GM19395 (cell line): ENCODE measurements around the gene SLC25A38.
A peak's percentile ranks its signal among the peaks of the same experiment; 100 is the strongest.
"Not testable (repeated sequence)": the region's sequence is repeated elsewhere in the genome, so short reads cannot be mapped to it uniquely, and the experiment has no call there.

Experiments
- ATAC-seq: cut with Tn5 transposase; IDR thresholded peaks from one replicate; pipeline ENCODE4 v1.9.1; 2021; ENCODE audit warnings: mild to moderate bottlenecking, moderate library complexity; ENCODE audit not compliant: unreplicated experiment

SLC25A38 gene, protein sequence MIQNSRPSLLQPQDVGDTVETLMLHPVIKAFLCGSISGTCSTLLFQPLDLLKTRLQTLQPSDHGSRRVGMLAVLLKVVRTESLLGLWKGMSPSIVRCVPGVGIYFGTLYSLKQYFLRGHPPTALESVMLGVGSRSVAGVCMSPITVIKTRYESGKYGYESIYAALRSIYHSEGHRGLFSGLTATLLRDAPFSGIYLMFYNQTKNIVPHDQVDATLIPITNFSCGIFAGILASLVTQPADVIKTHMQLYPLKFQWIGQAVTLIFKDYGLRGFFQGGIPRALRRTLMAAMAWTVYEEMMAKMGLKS

DNA sequence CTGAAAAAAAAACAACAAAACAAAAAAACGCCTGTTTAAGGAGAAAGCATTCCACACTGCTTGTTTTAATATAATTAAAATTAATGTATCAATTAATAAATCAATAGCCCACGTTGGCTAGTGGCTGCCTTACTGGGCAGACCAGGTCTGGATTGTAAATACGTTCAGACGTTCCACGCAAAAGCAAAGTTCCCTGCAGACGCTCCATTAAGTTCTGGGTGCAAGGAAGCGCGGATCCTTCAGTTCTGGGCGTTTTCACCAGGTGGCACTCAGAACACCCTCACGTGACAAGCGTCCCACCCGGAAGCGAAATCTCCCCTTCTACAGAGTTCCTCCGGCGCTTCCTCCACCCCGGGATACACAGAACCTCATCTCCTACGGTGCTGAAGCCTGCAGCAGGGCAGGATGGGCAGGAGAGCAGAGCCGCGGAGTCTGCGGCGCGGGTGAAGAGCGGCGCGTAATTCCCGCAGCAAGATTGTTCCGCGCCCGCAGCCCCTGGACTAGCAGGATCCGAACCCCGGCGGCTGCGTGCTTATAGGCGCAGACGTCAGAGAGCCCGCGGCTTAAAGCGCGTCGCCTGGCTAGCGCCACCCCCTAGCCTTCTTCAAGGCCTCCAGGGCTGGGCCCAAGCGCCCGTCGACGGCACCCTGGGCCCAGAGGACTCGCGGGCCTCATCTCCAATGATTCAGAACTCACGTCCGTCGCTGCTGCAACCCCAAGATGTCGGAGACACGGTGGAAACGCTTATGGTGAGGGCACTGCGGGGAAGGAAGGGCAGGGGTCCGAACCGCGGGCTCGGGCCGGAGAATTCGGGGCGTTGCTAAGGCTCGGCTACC lies at the start of gene SLC25A38:
Gene SLC25A38, plus strand, starts transcription at position 326 of the 836 bp plus-strand sequence. Its CDS starts 355 bp downstream, at position 681.
- ATAC-seq, result peak; percentile 80

DNA sequence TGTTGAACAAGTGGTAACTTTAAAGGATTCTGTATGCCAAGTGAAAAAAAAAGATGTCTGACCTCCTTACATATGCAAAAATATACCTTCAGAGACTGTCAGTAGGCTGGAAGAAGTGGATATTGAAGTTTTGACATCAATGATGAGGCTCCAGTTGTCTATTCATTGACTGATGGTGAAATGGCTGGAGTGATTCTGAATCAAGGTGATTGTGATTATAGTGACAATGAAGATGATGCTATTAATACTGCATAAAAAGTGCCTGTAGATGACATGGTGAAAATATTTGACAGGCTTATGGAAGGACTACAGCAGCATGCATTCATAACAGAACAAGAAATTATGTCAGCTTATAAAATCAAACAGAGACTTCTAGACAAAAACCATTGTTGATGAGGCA lies 49.6 kb upstream of the SLC25A38 start:
- ATAC-seq, result no peak

DNA sequence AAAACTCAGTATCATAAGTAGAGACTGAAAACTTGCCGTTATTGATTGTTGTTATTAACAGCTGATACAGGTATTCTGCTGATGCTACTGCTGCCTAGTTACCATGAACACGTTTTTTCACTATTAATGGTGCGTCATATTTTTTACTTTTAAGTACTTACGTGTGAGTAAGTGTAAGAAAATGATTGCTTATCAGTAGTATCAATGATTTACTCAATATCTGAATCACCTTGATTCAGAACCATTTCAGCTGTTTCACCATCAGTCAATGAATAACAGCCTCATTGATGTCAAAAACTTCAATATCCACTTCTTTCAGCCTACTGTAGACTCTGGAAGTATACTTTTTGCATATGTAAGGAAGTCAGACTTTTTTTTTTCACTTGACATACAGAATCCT lies 49.0 kb upstream of the SLC25A38 start:
- no peak for ATAC-seq

DNA sequence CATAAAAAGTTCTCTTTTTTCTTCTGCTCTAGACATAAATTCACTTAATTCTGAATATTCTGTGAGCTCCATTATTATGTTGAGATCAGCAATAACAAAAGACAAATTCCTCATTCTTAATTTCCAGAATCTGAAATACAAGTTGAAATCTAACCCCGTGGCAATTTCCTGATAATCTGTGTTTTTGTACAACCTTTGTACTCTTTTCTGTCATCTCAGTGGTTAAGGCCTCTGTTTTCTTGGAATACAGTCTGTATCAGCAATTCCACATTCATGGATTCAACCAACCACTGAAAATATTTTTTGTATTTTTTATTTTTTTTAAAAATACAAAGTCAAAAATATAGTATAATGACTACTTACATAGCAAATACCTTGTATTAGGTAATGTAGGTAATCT lies 45.0 kb upstream of the SLC25A38 start:
- ATAC-seq, result no peak

DNA sequence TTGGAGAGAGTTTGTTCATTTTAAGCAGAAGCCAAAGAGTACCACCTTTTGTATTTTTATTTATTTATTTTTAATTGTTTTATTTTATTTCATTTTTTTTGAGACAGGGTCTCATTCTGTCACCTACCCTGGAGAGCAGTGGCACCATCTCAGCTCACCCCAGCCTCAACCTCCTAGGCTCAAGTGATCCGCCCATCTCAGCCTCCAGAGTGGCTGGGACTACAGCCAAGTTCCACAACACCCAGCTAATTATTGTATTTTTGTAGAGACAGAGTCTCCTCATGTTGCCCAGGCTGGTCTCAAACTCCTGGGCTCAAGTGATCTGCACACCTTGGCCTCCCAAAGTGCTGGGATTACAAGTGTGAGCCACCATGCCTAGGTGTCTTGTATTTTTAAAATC lies 44.1 kb upstream of the SLC25A38 start:
- no peak for ATAC-seq

DNA sequence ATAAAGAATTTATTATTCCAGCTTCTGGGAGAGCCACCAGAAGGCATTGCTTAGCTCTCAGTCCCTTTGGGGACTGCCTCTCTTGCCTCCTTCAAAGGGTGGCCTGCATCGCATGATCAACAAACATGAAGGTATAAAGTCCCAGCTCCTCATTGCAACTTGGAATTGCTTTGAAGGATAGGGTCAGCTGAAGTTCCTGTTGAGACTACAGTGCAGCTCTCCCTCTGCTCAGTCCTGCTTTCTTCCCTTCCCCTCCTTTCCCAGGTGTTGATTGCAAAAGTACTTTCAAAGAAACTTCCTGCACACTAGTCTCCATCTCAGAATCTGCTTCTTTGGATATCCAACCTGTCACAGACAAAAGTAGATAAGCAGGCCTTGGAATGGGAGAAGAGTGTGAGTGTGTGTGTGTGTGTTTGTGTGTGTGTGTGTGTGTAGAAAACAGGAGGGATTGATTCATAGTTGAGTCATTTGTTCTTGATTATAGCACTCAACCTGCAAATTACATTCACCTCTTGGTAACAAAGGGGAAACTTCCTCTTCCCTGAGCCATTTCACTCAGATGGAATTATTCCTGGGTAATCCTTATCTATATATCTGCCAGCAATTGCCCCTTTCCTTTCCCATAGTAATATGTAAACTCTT lies 40.0 kb upstream of the SLC25A38 start:
- ATAC-seq, result no peak

DNA sequence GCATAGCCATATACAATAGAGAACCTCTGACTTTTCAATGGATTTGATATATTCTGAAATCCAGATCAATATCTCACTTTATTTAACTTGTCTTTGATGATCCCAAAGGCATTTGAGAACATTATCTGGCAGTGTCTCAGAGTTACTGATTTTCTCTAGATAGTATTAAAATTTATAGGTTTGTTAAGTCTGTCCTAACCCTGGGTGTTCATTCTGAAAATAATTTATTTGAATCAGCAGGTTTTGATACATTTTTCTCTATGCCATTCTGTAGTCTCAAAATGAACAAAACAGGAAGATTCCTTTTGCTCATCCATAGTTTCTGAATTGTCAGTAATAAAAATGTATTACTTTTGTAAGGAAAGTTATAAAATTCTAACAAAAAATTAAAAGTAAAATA lies 39.4 kb upstream of the SLC25A38 start:
- ATAC-seq, result no peak

DNA sequence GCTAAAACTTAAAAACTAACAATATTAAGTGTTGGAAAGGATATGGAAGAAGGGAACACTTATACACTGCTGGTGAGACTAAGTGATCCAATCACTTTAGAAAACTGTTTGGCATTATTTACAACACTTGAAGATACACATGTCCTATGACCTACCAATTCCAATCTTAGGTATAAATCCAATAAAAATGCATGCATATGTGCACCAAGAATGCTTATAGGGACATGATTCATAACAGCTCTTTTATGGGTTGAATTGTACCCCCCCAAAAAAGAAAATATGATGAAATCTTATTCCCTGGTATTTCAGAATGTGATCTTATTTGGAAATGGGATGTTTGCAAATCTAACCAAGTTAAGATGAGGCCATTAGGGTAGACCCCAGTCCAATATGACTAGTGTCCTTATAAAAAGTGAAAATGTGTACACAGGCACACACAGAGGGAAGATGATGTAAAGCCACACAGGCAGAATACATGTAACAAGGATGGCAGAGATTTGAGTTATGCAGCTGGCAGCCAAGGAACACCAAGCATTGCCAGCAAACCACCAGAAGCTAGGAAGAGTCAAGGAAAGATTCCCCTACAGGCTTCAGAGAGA lies 38.3 kb upstream of the SLC25A38 start:
- ATAC-seq, result no peak

DNA sequence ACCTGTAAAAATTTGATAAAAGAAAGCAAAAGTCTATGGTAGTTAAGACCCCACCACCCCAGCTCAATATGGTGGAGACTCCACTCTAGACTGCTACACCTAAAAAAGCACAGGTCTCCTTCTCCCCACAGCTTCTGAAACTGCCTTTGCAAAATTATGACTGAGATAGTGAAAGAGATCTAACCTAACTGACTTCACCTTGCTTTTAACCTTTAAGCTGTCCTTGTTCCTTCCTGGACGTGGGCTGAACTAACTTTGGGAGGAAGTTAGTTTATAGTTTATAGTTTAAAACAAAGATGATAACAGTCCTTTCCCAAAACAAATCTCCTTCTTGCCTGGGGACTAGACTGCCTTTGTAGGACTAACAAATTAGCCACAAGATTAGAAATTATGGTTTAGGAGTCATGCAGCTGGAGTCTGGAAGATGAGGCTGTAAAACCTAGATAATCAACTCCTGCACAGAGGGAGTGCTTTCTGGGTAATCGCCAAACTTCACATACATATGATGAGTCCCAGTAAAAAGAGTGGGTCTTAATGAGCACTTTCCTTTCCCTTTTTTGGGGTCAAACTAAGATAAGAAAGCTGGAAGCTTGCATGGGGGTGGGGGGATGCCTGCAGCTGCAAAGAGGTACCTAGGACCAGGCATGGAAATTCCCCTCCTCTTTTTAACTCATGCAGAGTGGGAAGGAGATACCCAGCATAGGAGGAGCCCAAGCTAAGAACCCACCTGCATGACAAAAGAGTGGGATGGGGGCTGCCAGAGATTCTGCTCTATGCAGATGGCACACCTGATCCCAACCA lies 36.2 kb upstream of the SLC25A38 start:
- ATAC-seq, result peak; percentile 93

DNA sequence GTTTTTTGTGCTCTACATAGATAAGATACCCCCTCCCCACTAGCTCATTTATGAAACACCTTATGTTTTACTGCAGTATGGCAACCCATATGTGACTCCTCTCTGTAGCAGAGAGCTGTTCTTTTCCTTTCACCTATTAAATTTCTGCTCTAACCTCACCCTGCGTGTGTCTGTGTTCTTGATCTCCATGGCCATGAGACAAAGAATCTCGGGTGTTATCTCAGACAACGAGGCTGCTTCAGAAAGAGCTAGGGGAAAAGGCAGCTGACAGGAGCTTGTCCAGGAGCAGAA lies 35.6 kb upstream of the SLC25A38 start:
- ATAC-seq, result no peak

DNA sequence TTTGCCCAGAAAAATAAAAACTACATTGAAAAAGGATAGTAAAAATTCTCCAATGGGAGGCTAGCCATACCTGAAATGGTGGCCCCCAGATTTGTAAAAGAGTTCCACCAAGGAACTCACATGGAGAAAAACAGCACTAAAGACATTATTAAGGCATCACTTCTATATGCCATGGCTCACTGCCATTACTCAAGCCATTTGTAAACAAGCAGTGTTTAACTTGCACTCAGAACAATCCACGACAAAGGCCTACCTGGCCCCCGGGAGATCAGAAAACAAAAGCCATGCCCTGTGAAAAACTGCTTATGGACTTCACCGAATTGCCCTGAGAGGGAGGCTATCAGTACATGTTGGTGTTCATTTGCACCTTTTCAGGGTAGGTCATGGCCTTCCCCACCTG lies 34.1 kb upstream of the SLC25A38 start:
- no peak for ATAC-seq

DNA sequence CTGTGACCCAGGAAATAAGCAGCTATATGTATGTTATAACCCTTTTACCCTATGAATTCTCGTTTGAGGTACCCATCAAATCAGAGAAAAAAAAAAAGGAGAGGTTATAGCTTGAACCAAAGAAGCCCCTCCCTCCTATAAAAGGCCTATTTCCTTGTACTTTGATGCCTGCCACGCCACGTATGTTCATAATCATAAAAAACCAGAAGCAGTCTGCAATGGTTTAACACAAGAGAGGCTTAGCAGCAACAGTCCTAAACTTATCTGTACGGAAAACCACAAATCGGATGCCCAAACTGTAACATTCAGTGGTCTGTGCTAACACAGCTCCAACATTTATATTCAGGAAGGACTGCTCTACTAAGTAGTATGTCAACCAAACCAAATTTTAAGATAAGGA lies 32.5 kb upstream of the SLC25A38 start:
- ATAC-seq, result no peak

DNA sequence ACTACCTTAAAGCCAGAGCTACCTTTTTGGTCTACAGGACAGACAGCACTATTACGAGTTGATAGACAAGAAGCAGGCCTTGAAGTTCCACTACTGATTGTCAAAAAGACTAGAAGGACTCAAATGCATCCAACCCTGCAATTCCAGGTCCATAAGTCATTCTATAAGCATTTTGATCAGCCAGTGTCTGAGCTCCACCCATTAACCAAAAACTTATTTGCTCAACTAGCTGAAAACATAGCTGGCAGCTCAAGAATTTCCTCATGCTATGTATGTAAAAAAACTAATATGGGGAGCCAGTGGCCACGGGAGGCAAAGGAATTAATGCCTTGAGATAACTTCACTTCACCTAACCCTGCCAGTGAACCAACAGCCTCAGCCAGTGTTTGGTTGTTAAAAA lies 32.0 kb upstream of the SLC25A38 start:
- not testable (repeated sequence) for ATAC-seq

DNA sequence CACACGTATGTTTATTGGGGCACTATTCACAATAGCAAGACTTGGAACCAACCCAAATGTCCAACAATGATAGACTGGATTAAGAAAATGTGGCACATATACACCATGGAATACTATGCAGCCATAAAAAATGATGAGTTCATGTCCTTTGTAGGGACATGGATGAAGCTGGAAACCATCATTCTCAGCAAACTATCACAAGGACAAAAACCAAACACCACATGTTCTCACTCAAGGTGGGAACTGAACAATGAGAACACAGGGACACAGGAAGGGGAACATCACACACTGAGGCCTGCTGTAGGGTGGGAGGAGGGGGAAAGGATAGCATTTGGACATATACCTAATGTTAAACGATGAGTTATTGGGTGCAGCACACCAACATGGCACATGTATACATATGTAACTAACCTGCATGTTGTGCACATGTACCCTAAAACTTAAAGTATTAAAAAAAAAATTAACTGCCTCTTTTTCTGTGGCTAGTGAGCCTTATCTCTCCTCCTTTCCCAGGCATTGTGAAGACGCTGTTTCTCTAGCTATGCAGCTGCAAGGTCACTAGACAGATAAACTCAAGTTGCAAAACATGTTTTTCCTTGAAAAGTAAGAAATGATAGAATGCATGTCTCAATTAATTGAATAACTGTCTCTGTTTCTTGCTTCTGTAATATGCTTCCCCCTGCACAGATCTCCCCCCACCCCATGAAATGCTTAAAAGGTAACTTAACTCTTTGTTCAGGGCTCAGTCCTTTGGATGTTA lies 29.8 kb upstream of the SLC25A38 start:
- not testable (repeated sequence) for ATAC-seq

DNA sequence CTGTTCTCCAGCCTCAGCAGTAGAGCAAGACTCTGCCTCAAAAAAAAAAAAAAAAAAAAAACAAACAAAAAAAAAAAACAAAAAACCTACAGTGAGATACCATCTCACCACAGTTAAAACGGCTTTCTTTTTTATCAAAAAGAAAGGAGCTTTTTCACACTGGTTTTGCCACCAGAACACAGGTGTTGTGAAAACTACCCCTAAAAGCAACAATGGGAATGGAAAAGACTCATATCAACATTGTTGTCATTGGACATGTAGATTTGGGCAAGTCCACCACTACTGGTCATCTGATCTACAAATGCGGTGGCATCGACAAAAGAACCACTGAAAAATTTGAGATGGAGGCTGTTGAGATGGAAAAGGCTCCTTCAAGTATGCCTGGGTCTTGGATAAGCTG lies 24.8 kb upstream of the SLC25A38 start:
- ATAC-seq, result no peak

DNA sequence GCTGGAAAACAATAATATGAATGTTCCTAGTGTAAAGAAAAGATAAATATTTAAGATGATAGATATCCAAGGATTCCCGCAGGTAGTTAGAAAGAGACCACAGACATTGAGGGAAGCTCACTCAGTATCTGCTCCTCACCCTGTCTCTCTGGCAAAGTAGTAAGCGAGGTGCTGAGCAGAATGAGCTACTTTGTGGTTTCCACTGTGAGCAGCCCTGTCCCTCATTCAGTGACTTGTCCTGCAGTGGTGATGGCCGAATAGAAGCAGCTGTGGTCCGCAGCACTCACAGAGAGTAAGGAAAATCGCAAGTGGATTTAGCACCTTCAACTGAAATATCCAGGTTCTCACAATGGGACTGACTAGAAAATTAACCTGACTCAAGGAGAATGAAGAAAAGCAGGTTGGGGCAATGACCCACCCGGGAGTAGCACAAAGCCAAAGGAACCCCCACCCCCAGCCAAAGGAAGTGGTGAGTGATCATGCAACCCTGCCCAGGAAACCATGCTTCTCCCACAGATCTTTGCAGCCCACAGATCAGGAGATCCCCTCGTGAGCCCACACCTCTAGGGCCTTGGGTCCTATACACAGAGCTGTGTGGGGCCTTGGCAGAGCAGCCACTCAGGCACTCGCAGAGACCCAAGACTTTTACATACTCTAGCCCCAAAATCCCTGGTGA lies 21.8 kb upstream of the SLC25A38 start:
- no peak for ATAC-seq

DNA sequence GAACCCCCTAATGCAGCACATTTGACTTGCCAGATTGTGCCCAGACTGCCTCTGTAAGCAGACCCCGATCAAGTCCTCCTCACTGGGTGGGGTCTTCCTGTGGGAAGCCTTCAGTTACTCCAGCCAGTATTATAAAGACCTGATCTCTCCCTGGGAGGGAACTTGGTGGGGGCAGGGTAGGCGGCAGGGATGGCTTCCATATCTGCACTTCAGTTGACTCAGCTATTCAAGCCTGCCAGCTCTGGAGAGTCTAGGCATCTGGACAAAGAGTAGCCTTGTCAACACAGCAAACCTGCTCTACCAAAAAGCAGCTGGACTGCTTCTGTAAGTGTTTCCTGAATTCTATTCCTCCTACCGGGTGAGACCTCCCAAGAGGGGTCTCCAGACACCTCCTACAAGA lies 21.0 kb upstream of the SLC25A38 start:
- no peak for ATAC-seq

DNA sequence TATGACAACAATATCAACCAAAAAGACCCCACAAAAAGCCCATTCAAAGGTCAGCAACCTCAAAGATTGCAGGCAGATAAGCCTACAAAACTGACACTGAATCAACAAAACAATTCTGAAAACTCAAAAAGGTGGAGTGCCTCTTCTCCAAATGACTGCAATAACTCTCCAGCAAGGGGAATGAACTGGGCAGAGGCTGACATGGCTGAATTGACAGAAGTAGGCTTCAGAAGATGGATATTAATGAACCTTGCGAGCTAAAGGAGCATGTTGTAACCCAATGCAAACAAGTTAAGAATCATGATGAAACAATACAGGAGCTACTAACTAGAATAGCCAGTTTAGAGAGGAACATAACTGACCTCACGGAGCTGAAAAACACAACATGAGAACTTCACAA lies 20.4 kb upstream of the SLC25A38 start:
- ATAC-seq, result no peak

DNA sequence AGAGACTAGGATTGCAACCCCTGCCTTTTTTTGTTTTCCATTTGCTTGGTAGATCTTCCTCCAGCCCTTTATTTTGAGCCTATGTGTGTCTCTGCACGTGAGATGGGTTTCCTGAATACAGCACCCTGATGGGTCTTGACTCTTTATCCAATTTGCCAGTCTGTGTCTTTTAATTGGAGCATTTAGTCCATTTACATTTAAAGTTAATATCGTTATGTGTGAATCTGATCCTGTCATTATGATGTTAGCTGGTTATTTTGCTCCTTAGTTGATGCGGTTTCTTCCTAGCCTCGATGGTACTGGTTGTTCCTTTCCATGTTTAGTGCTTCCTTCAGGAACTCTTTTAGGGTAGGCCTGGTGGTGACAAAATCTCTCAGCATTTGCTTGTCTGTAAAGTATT lies 12.7 kb upstream of the SLC25A38 start:
- not testable (repeated sequence) for ATAC-seq

DNA sequence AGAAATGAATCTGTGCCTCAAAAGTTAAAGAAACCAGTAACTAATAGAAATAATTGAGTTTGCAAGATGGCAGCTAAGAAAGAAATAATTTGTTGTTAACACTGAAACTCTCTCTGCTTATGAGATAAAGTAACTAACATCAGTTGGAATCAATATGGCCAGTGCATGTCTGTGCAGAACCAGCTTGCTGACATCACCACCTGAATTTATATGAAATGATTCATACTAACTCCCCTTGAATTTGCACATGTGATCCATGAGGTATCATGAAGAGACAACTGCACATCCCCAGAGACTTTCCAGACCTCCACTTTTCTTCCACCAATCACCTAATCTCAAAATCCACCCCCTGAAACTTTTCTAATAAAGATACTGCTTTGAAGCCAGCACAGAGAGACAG lies 10.3 kb upstream of the SLC25A38 start:
- ATAC-seq, result no peak
